Measurements from ENCODE around the gene MDM2. TPM values are rescaled to one million over a fixed set of nuclear protein-coding genes. Genes with fewer than 3 reads are reported as not detected.
"Not testable (repeated sequence)": the region's sequence is repeated elsewhere in the genome, so short reads cannot be mapped to it uniquely, and the experiment has no call there.

Gene MDM2
- total RNA-seq, 1 experiment from 2014 or later: 147 TPM

- in situ Hi-C loops (cut with HindIII; ENCODE audit: low pct_unique_long_range_greater_than_20kb, low sequenced_read_pairs): no loop called here
- DNase-seq (ENCODE audit: low read depth, low spot score): no peak
These were observed 48.5 kb downstream of the MDM2 start for GRCh38 chr12:68856510-68856909.

- no peak for DNase-seq (ENCODE audit: low read depth, low spot score)
- in situ Hi-C loops (cut with HindIII; ENCODE audit: low pct_unique_long_range_greater_than_20kb, low sequenced_read_pairs): no loop called here
These were observed 53.9 kb downstream of the MDM2 start for GRCh38 chr12:68861890-68862289.

DNA sequence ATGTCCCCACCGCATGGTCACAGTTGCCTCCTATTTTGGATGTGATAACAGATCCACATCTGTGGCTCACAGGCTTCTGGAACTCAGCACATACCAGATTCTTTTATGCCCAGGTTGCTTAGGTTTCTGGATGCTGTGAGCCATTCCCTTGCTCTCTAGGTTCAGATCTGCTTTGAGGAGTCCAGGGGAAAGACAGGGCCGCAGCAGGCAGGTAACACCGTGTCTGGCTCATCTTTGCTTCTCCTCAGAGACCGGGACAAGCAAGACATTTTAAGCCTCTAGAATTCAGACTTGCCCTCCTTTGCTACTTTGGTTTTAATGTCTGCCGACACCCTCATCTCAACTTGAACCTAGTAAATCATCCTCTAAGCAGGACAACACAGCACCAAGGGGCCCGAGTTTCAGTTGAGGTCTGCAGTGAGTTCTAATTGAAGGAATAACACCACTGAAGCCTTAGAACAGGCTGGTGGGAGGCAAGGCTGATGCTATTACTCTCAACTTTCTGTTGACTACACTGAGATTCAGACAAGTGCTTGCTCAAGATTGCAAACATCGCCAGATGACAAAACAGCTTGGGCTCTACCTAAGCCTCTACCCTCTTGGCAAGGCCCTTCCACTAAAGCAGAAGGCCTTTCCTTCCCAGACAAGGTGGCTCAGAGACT, 55.3 kb downstream of the MDM2 start:
- no peak for DNase-seq (ENCODE audit: low read depth, low spot score)
- in situ Hi-C loops (cut with HindIII; ENCODE audit: low pct_unique_long_range_greater_than_20kb, low sequenced_read_pairs): no loop called here

GRCh38 chr12:68863886-68864454, 56.0 kb downstream of the MDM2 start:
- DNase-seq (ENCODE audit: low read depth, low spot score): peak; percentile 78

GRCh38 chr12:68864604-68865003, 56.6 kb downstream of the MDM2 start:
- no peak for DNase-seq (ENCODE audit: low read depth, low spot score)
- in situ Hi-C loops (cut with HindIII; ENCODE audit: low pct_unique_long_range_greater_than_20kb, low sequenced_read_pairs): no loop called here

More at GRCh38 chr12:68863886-68864454, 56.0 kb downstream of the MDM2 start:
- in situ Hi-C loops (cut with HindIII; ENCODE audit: low pct_unique_long_range_greater_than_20kb, low sequenced_read_pairs): not testable (repeated sequence)

GRCh38 chr12:68865399-68866164, 57.6 kb downstream of the MDM2 start:
- no peak for DNase-seq (ENCODE audit: low read depth, low spot score)
- in situ Hi-C loops (cut with HindIII; ENCODE audit: low pct_unique_long_range_greater_than_20kb, low sequenced_read_pairs): no loop called here

GRCh38 chr12:68866950-68867349, 59.0 kb downstream of the MDM2 start:
- no peak for DNase-seq (ENCODE audit: low read depth, low spot score)
- in situ Hi-C loops (cut with HindIII; ENCODE audit: low pct_unique_long_range_greater_than_20kb, low sequenced_read_pairs): no loop called here

GRCh38 chr12:68867606-68868005, 59.6 kb downstream of the MDM2 start:
- DNase-seq (ENCODE audit: low read depth, low spot score): no peak
- in situ Hi-C loops (cut with HindIII; ENCODE audit: low pct_unique_long_range_greater_than_20kb, low sequenced_read_pairs): no loop called here

- in situ Hi-C loops (cut with HindIII; ENCODE audit: low pct_unique_long_range_greater_than_20kb, low sequenced_read_pairs): no loop called here
- no peak for DNase-seq (ENCODE audit: low read depth, low spot score)
These were observed 60.2 kb downstream of the MDM2 start for GRCh38 chr12:68868043-68868790.

DNA sequence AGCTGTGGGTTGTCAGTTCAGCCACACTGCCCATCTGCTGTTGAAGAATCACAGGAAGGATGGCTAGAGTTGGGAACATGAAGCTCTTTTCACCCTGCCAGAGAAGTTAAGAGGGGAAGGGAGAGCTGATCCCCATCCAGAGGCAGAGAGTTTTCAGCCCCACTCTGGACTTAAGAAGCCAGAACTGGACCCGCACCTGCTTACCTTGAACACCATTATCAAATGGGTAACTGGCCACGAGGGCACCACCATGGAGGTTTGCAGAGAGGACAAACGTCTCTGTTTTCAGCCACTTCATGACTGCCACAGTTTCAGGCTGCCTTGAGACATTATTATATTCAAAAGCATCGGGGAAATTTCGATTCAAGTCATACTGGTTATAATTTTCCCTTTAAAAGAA, 62.0 kb downstream of the MDM2 start:
- no peak for DNase-seq (ENCODE audit: low read depth, low spot score)
- in situ Hi-C loops (cut with HindIII; ENCODE audit: low pct_unique_long_range_greater_than_20kb, low sequenced_read_pairs): no loop called here

GRCh38 chr12:68870443-68870842, 62.5 kb downstream of the MDM2 start:
- DNase-seq (ENCODE audit: low read depth, low spot score): no peak
- in situ Hi-C loops (cut with HindIII; ENCODE audit: low pct_unique_long_range_greater_than_20kb, low sequenced_read_pairs): no loop called here

- in situ Hi-C loops (cut with HindIII; ENCODE audit: low pct_unique_long_range_greater_than_20kb, low sequenced_read_pairs): no loop called here
- DNase-seq (ENCODE audit: low read depth, low spot score): no peak
These were observed 63.4 kb downstream of the MDM2 start for GRCh38 chr12:68871396-68871795.

DNA sequence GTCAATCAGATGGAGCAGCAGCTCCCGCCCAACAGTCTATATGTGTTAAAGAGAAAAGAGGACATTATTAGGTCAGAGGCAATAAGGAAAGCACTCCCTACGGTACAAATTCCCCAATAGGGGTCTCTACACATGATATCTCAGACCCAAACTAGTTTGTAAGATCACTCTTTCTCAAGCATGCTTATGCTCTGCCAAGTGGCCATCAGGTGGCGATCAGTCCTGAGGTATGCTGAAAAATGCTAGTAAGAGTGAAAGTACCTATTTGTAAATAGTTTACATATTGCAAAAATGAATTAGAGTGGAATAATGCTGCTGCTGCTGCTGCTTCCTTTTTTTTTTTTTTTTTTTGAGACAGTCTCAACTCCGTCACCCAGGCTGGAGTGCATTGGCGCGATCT, 63.9 kb downstream of the MDM2 start:
- in situ Hi-C loops (cut with HindIII; ENCODE audit: low pct_unique_long_range_greater_than_20kb, low sequenced_read_pairs): no loop called here
- DNase-seq (ENCODE audit: low read depth, low spot score): peak; percentile 57

GRCh38 chr12:68873316-68873715, 65.3 kb downstream of the MDM2 start:
- DNase-seq (ENCODE audit: low read depth, low spot score): no peak
- in situ Hi-C loops (cut with HindIII; ENCODE audit: low pct_unique_long_range_greater_than_20kb, low sequenced_read_pairs): no loop called here

DNA sequence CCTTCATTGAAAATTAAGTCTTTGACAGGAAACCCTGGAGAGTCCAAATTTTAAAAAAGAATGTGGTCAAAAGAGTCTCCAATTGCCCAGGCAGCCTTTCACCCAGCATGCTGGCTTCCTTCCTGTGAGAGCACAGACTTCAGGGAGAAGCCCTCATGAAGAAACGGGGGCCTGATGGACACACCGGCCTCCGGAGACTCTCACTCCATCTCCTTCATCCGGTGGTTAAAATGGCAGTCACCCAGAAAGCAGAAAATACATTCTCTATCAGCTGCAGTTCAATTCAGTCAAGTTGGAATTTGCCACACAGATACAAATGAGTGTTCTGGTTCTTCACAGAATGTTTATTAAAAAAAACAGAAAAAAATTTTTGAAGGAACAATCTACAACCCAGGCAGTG, 68.5 kb downstream of the MDM2 start:
- in situ Hi-C loops (cut with HindIII; ENCODE audit: low pct_unique_long_range_greater_than_20kb, low sequenced_read_pairs): no loop called here
- DNase-seq (ENCODE audit: low read depth, low spot score): no peak

DNA sequence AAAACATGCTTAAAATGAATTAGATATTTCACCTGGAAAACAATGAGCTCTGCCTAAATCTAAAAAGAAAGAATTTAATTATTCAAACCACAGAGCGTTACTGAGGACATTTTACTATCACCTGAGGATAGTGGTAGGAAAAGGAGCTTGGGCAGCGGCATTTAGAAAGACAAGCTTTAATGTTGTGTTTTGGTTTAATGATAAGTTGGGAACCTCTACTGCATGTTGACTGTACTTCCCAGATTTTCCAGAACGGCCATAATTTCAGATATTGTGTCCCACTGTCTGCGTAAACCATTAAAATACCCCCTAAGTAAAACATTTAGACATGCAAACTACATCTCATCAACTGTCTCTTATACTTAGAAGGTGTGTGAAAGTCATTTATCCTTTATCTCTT, 69.6 kb downstream of the MDM2 start:
- DNase-seq (ENCODE audit: low read depth, low spot score): no peak

DNA sequence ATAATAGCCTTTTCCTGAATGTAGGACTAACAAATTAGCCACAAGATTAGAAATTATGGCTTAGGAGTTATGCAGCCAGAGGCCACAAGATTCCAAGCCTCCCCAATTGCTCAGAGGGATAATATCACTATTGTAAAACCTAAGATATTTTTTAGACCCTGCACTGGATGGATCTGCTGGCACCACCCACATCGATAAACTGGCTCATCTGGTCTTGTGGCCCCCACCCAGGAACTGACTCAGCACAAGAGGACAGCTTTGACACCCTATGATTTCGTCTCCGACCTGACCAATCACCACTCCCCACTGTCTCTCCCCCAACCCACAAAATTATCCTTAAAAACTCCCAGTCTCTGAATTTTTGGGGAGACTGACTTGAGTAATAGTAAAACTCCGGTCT, 70.3 kb downstream of the MDM2 start:
- in situ Hi-C loops (cut with HindIII; ENCODE audit: low pct_unique_long_range_greater_than_20kb, low sequenced_read_pairs): no loop called here
- no peak for DNase-seq (ENCODE audit: low read depth, low spot score)

More for the DNA sequence above, 69.6 kb downstream of the MDM2 start:
- in situ Hi-C loops (cut with HindIII; ENCODE audit: low pct_unique_long_range_greater_than_20kb, low sequenced_read_pairs): no loop called here

DNA sequence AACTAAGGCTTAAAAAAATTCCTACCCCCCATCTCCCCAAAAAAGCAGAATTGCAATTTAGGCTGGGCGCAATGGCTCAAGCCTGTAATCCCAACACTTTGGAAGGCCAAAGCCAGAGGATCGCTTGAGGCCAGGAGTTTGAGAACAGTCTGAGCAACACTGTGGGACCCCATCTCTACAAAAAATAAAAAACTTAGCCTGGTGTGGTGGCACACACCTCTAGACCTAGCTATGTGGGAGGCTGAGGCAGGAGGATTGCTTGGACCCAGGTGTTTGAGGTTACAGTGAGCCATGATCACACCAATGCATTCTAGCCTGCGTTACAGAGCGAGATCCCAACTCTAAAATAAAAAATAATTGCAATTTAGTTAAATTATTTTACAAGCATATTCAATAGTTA, 70.9 kb downstream of the MDM2 start:
- no peak for DNase-seq (ENCODE audit: low read depth, low spot score)

More for the DNA sequence above, 70.9 kb downstream of the MDM2 start:
- in situ Hi-C loops (cut with HindIII; ENCODE audit: low pct_unique_long_range_greater_than_20kb, low sequenced_read_pairs): no loop called here

Data from SK-MEL-5 (cell line).